Vagina (tissue), 2 donors: ENCODE results near the gene DOK6. TPM values are rescaled to one million over a fixed set of nuclear protein-coding genes. Genes with fewer than 3 reads are reported as not detected.

Experiments
- DNase-seq, 2 donors: peaks; one replicate each; pipeline ENCODE4 v3.0.0-alpha.2; 2017; ENCODE audit errors: extremely low spot score in 2 of 2
- H3K27ac ChIP-seq: fragments of 200-600 bp; sonication (generic); one replicate; pipeline ENCODE4 v1.5.1; 2019
- H3K27me3 ChIP-seq: fragments of 200-600 bp; sonication (generic); one replicate; pipeline ENCODE4 v1.5.1; 2019
- H3K36me3 ChIP-seq, 2 donors: fragments of 200-600 bp; sonication (generic); one replicate each; pipeline ENCODE4 v1.5.1; 2017 to 2019
- H3K4me1 ChIP-seq: fragments of 200-600 bp; sonication (generic); one replicate; pipeline ENCODE4 v1.5.1; 2019
- H3K4me3 ChIP-seq, 2 donors: fragments of 200-600 bp; sonication (generic); 1 replicate in 1 of 2; 2 replicates in 1 of 2; pipeline ENCODE4 v1.5.1; 2016 to 2019
- H3K9me3 ChIP-seq: fragments of 200-600 bp; sonication (generic); one replicate; pipeline ENCODE4 v1.5.1; 2019
- CTCF ChIP-seq, 3 experiments: fragments of 450-650 bp in 2 of 3; fragments of 200-600 bp in 1 of 3; sonication (generic) in 1 of 3; IDR thresholded peaks; one replicate each; pipeline ENCODE4 v1.5.1; 2017 to 2019; ENCODE audit warnings: antibody characterized with exemption in 3 of 3, mild to moderate bottlenecking in 2 of 3, moderate library complexity in 2 of 3
- POLR2A ChIP-seq, 2 donors: fragments of 450-650 bp; IDR thresholded peaks; one replicate each; pipeline ENCODE4 v1.6.1; 2017; ENCODE audit warnings: antibody characterized with exemption in 2 of 2, mild to moderate bottlenecking in 2 of 2, moderate library complexity in 2 of 2
- POLR2AphosphoS5 ChIP-seq, 2 donors: sonication (generic); formaldehyde crosslinking; IDR thresholded peaks; one replicate each; pipeline ENCODE4 v1.9.0; 2017; ENCODE audit warnings: antibody characterized with exemption in 2 of 2, mild to moderate bottlenecking in 2 of 2, low read depth in 1 of 2; ENCODE audit not compliant: insufficient read depth in 1 of 2
- intact Hi-C: fragments of 100-400 bp; cut with DNase I; formaldehyde crosslinking; loops from one replicate; pipeline ENCODE4 v1.15.1; 2023
- total RNA-seq: library from RNA; depleted of rRNA; stranded (reverse); fragments of >200 nt; gene quantifications from one replicate; pipeline ENCODE4 v1.2.3, GENCODE V29; 2016

The DOK6 gene
- total RNA-seq, 1 donor from 2014 or later, result 1.2 TPM

DNA sequence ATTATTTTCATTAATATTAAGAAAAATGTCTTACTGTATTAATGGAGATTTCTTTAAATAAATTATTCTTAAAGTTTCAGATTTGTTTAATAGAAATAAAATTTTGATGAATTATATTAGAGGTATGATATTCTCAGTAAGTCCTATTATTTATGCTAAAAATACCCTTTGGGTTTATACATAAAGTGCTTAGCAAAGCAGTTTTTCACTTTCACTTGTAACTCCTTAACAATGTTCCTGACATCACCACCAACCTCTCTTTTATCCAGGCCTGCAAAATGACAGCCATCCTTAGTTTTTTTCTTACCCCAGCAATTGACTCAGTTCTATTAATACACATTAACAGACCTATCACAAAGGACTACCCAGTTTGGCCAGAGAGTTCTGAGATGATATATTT lies 376.6 kb downstream of the DOK6 start:
- TF ChIP-seq POLR2AphosphoS5 (IDR thresholded peaks at IDR 0.05; ENCODE audit: insufficient read depth in 1 of 2, low read depth in 1 of 2) (no peak), CTCF (IDR thresholded peaks at IDR 0.05) (no peak), POLR2A (IDR thresholded peaks at IDR 0.05) (no peak)
- H3K9me3 ChIP-seq, result no peaks in the 10 kb centered on the region
- intact Hi-C loops, result no loop called here
- no peaks in the 10 kb centered on the region for H3K27me3 ChIP-seq
- no peak overlapping the region for H3K4me3 ChIP-seq
- no peaks in the 10 kb centered on the region for H3K36me3 ChIP-seq
- H3K4me1 ChIP-seq, result no peaks in the 10 kb centered on the region
- DNase-seq, result no peak
- no peak overlapping the region for H3K27ac ChIP-seq

- Histone ChIP-seq H3K36me3 (no peaks in the 10 kb centered on the region), H3K27ac (no peak overlapping the region), H3K4me1 (no peaks in the 10 kb centered on the region), H3K9me3 (no peaks in the 10 kb centered on the region), H3K4me3 (no peak overlapping the region), H3K27me3 (no peaks in the 10 kb centered on the region)
- intact Hi-C loops, result no loop called here
- no peak for TF ChIP-seq POLR2A (IDR thresholded peaks at IDR 0.05)
- TF ChIP-seq CTCF (IDR thresholded peaks at IDR 0.05), result no peak
- TF ChIP-seq POLR2AphosphoS5 (IDR thresholded peaks at IDR 0.05; ENCODE audit: insufficient read depth in 1 of 2, low read depth in 1 of 2), result no peak
- DNase-seq, result no peak
These were observed 378.0 kb downstream of the DOK6 start for GRCh38 chr18:69778680-69779079.

- no peaks in the 10 kb centered on the region for H3K36me3 ChIP-seq
- intact Hi-C loops, result no loop called here
- H3K27me3 ChIP-seq, result no peaks in the 10 kb centered on the region
- DNase-seq, result no peak
- H3K4me3 ChIP-seq, result no peak overlapping the region
- H3K27ac ChIP-seq, result no peak overlapping the region
- TF ChIP-seq POLR2AphosphoS5 (IDR thresholded peaks at IDR 0.05; ENCODE audit: insufficient read depth in 1 of 2, low read depth in 1 of 2) (no peak), POLR2A (IDR thresholded peaks at IDR 0.05) (no peak), CTCF (IDR thresholded peaks at IDR 0.05) (no peak)
- H3K4me1 ChIP-seq, result no peaks in the 10 kb centered on the region
- no peaks in the 10 kb centered on the region for H3K9me3 ChIP-seq
These were observed 380.2 kb downstream of the DOK6 start for GRCh38 chr18:69780851-69781250.

DNA sequence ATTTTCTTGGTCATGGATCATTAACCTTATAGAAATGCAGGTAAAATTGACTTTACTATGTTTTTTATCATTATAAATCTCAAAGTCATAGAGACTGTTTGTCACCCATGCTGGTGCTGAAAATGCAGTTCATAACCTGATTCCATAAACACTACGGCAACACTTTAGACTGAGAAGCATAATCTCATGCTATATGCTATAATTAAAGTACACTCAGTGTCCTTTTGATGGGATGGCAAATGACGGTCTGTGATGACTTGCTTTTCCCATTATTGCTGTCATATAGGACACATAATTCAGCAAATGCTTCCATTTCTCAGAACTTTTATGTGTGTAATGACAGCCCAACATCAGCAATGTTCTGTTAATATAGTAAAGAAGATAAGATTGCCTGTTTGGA lies 384.1 kb downstream of the DOK6 start:
- DNase-seq, result no peak
- intact Hi-C loops, result no loop called here
- H3K36me3 ChIP-seq, result no peaks in the 10 kb centered on the region
- no peaks in the 10 kb centered on the region for H3K4me1 ChIP-seq
- TF ChIP-seq POLR2A (IDR thresholded peaks at IDR 0.05), result no peak
- no peak for TF ChIP-seq CTCF (IDR thresholded peaks at IDR 0.05)
- TF ChIP-seq POLR2AphosphoS5 (IDR thresholded peaks at IDR 0.05; ENCODE audit: insufficient read depth in 1 of 2, low read depth in 1 of 2), result no peak
- no peaks in the 10 kb centered on the region for H3K27me3 ChIP-seq
- no peak overlapping the region for H3K27ac ChIP-seq
- H3K9me3 ChIP-seq, result no peaks in the 10 kb centered on the region
- no peak overlapping the region for H3K4me3 ChIP-seq

DNA sequence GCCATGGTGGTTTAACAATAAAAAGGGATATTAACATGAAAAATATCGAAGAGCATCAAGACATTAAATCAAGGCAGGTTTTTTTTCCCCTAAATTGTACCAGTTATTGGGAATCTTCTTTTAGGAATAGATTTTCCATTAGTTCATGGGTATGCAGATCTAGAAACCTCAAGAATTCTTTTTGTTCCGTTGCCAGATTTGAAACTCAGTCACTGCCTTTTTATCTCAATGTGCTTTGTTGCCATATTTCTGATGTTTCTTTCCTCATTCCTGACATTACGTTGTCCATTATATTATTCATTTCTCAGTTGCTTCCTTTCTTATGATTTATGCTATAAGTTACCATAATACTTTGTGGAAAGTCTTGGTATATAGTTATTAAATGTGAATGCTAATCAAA lies 384.8 kb downstream of the DOK6 start:
- H3K36me3 ChIP-seq, result no peaks in the 10 kb centered on the region
- no peak for DNase-seq
- H3K27ac ChIP-seq, result no peak overlapping the region
- TF ChIP-seq POLR2AphosphoS5 (IDR thresholded peaks at IDR 0.05; ENCODE audit: insufficient read depth in 1 of 2, low read depth in 1 of 2), result no peak
- TF ChIP-seq POLR2A (IDR thresholded peaks at IDR 0.05), result no peak
- no peak for TF ChIP-seq CTCF (IDR thresholded peaks at IDR 0.05)
- no peak overlapping the region for H3K4me3 ChIP-seq
- H3K9me3 ChIP-seq, result no peaks in the 10 kb centered on the region
- no peaks in the 10 kb centered on the region for H3K27me3 ChIP-seq
- intact Hi-C loops, result no loop called here
- no peaks in the 10 kb centered on the region for H3K4me1 ChIP-seq
